ENCODE measurements around the gene EP300.

The EP300 gene

DNA sequence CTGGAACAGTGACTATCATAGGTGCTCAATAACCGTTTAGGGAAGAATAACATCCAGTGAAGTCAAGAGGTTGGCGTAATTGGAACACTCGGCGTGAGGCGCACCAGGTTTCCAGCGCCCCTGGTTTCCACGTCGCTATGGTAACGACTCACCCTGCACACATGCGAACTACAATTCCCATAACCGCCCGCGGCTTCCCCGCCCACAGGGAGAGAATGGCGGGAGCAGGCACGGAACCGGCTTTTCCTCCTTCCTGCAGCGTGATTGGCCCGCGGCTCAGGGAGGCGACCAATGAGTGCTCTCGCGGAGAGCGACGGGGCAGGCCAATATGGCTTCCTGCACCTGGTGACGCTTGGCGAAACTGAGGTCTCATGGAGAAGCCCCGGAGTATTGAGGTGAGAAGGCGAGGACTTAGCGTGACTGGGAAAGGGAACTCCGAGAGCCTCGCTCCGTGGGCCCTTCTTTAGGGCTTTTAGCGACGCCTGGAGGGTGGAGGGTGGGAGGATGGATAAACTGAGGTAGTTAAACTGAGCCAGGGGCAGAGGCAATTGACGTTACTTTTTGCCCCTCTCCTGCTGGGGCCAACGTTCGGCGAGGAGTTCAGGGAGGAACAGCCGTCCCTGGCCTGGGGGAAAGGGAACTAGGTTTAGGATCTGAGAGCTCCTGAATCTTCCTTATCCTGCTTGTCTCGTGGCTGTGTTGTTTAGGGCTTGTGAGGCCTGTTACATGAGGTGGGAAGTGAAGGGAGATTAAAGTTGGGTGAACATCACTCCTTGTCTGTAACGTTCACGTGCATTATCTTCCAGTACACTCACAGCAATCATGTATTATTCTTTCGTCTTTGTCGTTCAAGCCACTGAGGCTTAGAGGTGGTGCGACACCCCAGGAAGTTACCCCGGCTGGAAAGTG, 112.9 kb downstream of the EP300 start, which contains the start of gene L3MBTL2:
Gene L3MBTL2 (plus strand): TSS at position 321 of the 909 bp plus-strand sequence. CDS start 51 bp downstream, at position 372.
- DNase-seq (ENCODE audit: low spot score), result peak; percentile 98
- TF ChIP-seq, protein P1, sequence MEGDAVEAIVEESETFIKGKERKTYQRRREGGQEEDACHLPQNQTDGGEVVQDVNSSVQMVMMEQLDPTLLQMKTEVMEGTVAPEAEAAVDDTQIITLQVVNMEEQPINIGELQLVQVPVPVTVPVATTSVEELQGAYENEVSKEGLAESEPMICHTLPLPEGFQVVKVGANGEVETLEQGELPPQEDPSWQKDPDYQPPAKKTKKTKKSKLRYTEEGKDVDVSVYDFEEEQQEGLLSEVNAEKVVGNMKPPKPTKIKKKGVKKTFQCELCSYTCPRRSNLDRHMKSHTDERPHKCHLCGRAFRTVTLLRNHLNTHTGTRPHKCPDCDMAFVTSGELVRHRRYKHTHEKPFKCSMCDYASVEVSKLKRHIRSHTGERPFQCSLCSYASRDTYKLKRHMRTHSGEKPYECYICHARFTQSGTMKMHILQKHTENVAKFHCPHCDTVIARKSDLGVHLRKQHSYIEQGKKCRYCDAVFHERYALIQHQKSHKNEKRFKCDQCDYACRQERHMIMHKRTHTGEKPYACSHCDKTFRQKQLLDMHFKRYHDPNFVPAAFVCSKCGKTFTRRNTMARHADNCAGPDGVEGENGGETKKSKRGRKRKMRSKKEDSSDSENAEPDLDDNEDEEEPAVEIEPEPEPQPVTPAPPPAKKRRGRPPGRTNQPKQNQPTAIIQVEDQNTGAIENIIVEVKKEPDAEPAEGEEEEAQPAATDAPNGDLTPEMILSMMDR (IDR thresholded peaks at IDR 0.05; ENCODE audit: extremely low read depth, insufficient read depth, missing control alignments), result no peak
- in situ Hi-C loops (cut with MboI; ENCODE audit: low pct_unique_long_range_greater_than_20kb, low sequenced_read_pairs, unreplicated experiment), result no loop called here

DNA sequence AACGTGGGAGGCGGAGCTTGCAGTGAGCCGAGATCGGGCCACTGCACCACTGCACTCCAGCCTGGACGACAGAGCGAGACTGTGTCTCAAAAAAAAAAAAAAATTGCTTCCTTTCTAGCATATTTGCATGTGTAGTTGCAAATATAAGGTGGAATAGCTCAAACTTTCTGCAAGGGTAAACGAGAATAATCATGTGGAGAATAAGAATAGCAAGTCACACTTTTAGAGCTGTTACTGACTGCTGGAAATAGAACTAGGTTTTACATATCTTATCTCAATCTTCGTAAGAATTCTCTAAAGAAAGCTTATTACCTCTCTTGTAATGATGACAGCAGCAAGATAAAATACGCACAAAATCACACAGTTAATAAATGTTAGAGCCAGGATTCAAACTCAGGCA, 114.3 kb downstream of the EP300 start:
- in situ Hi-C loops (cut with MboI; ENCODE audit: low pct_unique_long_range_greater_than_20kb, low sequenced_read_pairs, unreplicated experiment), result no loop called here
- DNase-seq (ENCODE audit: low spot score), result no peak
- TF ChIP-seq, protein P1 (IDR thresholded peaks at IDR 0.05; ENCODE audit: extremely low read depth, insufficient read depth, missing control alignments), result no peak

- TF ChIP-seq, protein P1 (IDR thresholded peaks at IDR 0.05; ENCODE audit: extremely low read depth, insufficient read depth, missing control alignments), result no peak
- no peak for DNase-seq (ENCODE audit: low spot score)
- in situ Hi-C loops (cut with MboI; ENCODE audit: low pct_unique_long_range_greater_than_20kb, low sequenced_read_pairs, unreplicated experiment), result no loop called here
Observed at GRCh38 chr22:41215409-41215808, 123.0 kb downstream of the EP300 start.

GRCh38 chr22:41215926-41216325, 123.5 kb downstream of the EP300 start:
- DNase-seq (ENCODE audit: low spot score), result no peak
- in situ Hi-C loops (cut with MboI; ENCODE audit: low pct_unique_long_range_greater_than_20kb, low sequenced_read_pairs, unreplicated experiment), result no loop called here
- TF ChIP-seq, protein P1 (IDR thresholded peaks at IDR 0.05; ENCODE audit: extremely low read depth, insufficient read depth, missing control alignments), result no peak

GRCh38 chr22:41216984-41217383, 124.6 kb downstream of the EP300 start:
- DNase-seq (ENCODE audit: low spot score), result no peak
- TF ChIP-seq, protein P1 (IDR thresholded peaks at IDR 0.05; ENCODE audit: extremely low read depth, insufficient read depth, missing control alignments), result no peak
- in situ Hi-C loops (cut with MboI; ENCODE audit: low pct_unique_long_range_greater_than_20kb, low sequenced_read_pairs, unreplicated experiment), result no loop called here

DNA sequence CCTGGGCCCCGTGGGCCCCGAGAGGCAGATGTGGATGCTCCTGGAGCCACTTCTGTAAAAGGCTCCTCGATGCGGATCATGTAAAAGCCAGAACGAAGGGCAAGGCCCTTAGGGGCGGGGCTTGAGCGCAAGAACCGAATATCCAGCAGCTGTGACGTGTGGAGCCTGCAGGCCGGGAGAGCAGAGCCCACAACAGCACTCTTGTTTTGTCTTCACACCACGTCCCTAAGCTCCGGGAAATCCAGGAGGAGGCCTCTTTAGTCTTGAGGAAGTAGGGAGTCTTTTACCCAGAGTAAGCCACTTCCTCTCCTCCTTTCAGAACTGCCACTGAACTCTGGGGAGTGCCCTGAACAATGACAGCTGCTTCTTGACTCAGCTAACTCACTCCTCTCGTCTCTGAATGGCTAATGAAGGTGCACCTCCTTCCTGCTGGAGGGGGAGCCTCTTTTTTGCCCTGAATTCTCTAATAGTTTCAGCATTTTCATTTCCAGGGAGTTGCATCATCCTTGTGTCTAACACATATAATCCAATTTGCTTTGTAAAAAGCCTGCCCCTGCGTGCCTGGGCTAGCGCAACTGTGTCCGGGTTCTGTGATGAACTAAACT, 125.3 kb downstream of the EP300 start:
- peak; percentile 71 for DNase-seq (ENCODE audit: low spot score)
- in situ Hi-C loops (cut with MboI; ENCODE audit: low pct_unique_long_range_greater_than_20kb, low sequenced_read_pairs, unreplicated experiment), result no loop called here
- TF ChIP-seq, protein P1 (IDR thresholded peaks at IDR 0.05; ENCODE audit: extremely low read depth, insufficient read depth, missing control alignments), result no peak
